HG03103 (cell line): ENCODE measurements around the gene SMARCB1.

Experiments used
- ATAC-seq: cut with Tn5 transposase; IDR thresholded peaks from one replicate; pipeline ENCODE4 v1.9.1; 2021; ENCODE audit warnings: low read depth; ENCODE audit not compliant: unreplicated experiment

The SMARCB1 gene

DNA sequence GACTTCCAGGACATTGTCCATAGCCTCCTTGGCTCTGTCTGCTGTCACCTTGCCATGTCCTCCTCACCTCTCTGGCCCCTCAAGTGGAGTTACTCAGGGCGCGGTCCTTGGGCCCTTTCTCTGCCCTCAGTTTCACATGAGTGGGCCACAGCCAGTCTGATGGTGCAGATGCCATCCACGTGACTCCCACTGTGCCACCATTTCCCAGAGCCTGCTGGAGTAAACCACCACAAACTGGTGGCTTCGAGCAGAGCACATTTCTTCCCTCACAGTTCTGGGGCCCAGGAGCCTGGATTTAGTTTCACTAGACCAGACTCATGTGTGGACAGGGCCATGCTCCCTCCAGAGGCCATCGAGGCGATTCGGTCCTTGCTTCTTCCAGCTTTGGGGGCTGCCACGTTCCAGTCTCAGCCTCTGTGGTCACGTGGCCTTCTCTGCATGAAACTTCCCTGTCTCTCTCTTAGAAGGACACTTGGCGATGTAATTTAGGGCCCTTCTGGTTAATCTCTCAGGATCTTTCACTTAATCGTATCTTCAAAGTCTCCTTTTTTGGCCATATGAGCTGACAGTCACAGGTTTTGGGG lies 14.6 kb downstream of the SMARCB1 start:
- ATAC-seq: no peak

DNA sequence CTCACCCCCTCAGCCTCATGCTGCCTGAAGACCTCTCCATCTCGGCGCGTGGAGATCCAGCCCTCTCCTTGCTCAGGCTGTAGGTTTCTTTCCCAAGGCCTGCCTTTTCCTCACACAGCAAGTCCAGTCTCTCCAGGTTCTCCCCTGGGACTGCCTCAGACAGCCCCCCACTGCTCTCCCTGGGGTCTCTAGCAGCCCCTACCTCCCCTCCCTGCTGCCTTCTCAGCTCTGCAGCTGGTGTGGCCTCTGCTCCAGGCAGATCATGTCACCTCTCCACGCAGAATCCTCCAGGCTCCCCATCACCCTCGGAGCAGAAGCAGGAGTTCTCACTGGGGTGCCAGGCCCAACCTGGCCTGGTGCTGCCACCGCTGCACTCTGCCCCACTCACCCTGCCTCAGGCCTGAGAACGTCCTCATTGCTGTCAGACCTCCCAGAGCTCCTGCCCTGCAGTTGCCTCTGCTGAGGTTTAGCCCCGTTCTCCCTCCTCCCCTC lies 15.2 kb downstream of the SMARCB1 start:
- ATAC-seq: no peak

DNA sequence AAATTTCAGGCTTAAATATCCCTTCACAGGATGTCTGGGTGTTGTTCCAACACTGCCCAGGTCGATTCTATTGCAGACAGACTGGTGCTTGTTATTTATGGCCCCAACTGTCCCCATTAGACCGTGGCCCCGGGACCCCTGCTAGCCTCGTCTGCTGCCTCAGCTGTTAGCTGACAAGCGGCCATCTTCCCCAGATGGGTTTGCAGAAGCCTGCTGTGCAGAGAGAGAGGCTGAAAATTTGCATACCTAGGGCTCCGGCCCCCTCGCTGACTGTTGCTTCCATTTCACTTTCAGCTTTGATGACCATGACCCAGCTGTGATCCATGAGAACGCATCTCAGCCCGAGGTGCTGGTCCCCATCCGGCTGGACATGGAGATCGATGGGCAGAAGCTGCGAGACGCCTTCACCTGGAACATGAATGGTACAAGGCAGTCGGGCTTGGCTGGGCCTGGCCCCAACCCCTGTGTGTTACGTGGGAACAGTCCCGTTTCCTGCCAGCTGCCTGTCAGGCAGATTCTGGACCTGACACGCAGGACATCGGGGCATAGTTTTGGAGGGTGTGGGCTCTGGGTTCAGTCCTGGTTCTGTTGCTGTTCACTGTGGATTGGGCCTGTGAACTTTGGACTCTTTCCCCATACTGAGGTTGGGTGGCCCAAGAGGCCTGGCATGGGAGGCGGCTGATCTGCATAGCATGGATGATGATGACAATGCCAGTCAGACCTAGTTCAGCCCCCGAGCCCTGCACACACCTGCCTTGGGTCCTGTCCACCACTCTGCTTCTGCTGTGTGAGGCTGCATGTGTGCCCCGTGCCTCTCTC lies 16.4 kb downstream of the SMARCB1 start:
- no peak for ATAC-seq

DNA sequence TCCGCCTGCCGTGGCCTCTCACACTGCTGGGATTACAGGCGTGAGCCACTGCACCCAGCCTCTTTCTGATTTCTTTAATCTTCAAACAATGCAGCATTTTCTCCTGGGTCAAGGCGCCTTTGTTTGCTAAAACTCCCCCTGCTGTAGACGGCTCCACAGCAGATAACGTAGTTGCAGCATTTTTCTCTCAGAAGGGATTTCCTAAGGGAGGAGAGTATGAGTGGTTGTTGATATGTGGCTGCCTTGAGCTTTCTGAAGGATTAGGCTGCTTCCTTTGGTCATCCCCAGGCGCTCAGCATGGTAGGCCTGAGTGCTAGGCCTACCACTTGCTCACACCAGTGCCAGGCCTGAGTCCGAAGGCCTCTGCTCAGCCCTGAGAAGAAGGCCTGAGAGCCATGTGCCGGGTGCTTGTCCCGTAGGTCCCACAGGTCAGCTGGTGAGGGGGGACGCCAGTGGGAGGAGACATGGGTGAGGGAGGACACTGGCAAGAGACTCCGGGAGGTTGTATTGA lies 18.1 kb downstream of the SMARCB1 start:
- no peak for ATAC-seq

DNA sequence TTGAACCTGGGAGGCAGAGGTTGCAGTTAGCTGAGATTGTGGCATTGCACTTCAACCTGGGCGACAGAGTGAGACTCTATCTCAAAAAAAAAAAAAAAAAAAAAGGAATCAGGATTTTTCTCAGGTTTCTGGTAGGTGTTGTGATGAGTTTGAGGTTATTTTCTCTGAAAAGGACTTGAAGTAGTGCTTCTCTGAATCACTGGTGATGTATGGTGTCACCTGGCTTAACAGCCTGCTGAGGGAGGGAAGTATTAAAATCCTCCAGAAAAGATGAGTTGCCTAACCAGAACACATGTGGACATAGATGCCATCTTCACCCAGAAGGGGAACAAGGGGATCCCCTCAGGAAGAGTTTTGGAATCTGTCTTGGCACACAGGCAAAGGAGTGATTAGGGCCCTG lies 20.1 kb downstream of the SMARCB1 start:
- no peak for ATAC-seq

DNA sequence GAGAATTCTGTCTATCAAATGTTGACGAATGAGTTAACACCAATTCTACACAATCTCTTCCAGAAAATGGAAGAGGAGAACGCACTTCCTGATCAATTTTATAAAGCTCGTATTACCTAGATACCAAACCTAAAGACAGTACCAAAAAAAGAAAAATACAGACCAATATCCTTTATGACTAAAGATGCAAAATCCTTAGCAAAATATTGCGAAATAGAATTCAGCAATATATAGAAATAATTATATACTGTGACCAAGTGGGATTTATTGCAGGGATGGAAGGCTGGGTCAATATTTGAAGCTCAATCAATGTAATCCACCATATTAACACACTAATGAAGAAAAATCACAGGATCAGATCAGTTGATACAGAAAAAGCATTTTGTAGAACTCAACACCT lies 25.6 kb downstream of the SMARCB1 start:
- no peak for ATAC-seq

DNA sequence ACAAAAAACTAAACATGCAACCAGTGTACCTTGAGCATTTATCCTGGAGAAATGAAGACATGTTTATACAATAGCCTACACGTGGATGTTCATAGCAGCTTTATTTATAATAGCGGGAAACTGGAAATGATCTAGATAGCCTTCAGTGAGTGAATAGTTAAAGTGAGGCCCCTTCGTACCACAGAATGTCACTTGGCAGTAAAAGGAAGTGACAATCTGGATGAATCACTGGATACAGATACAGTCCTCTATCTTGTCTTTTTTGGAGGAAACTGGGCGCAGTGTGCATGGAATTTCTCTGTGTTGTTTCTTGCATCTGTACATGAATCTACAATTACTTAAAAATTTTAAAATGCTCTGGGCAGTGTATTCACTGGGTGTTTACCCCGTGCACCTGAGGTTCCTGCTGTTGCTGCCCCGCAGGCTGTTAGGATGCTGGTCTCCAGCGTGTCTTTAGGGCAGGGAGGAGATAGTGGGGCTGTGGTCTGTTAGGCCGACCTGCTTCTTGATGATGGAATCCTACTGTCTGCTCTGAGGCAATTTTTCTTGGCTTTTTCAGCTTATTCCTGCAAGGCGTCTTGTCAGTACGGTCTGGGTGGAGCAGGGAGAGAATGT lies 28.9 kb downstream of the SMARCB1 start:
- no peak for ATAC-seq

DNA sequence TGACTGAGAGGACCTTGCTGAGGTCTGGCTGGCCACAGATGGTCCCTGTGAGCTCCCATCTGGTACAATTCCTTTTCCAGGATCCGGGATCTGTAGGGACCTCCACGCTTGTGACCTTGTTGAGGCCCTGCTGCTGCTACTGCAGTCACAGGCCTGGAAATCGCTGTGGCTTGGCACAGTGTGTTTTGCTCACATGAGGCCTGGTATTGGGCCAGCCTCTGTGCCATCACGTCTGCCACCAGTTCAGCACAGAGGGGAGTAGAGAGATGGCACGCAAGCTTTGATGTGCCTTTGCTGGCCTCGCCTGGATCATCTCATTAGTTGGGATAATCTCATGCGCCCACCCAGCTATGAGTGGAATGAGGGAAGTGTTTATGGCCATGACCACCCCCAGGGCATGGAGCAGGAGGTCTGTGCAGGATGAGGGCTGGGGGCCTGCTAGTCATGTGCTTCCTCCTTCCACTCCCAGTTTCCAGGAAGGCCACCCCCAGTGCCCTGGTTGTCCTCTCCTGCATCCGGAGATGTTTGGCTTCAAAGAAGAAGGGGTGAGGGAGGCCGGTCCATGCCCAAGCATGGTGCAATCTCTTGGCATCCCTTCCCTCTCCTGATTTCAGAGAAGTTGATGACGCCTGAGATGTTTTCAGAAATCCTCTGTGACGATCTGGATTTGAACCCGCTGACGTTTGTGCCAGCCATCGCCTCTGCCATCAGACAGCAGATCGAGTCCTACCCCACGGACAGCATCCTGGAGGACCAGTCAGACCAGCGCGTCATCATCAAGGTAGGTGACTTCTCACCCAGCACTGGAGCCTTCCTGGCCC lies 29.6 kb downstream of the SMARCB1 start:
- no peak for ATAC-seq

DNA sequence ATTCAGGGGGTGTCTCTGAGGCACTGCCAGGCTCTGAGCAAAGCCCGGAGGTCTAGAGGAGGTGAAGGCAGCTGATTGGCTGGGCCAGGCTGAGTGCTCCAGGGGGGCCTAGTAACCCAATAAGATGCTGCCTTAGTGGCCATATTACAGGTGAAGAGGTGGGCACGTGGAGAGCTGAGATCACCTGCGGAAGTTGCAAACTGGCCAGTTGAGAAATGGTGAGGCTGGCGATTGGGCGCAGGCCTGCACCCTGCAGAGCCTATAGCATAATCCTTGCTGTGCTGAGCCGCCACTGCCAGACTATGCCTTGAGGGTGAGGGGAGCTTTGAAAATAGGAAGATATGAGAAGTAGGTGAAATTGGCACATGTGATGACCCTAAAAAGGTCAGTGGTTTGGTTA lies 30.4 kb downstream of the SMARCB1 start:
- ATAC-seq: no peak

DNA sequence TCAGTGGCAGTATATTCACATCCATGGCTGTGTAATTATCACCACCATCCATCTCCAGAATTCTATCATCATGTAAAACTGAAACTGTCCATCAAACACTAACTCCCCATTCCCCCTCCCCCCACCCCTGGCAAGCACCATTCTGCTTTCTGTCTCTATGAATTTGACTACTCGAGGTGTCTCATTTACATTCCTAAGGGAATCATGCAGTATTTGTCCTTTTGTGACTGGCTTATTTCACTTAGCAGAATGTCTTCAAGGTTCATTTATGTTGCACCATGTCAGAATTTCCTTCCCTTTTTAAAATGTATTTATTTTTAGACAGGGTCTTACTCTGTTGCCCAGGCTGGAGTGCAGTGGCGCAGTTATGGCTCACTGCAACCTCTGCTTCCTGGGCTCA lies 31.8 kb downstream of the SMARCB1 start:
- ATAC-seq: no peak

DNA sequence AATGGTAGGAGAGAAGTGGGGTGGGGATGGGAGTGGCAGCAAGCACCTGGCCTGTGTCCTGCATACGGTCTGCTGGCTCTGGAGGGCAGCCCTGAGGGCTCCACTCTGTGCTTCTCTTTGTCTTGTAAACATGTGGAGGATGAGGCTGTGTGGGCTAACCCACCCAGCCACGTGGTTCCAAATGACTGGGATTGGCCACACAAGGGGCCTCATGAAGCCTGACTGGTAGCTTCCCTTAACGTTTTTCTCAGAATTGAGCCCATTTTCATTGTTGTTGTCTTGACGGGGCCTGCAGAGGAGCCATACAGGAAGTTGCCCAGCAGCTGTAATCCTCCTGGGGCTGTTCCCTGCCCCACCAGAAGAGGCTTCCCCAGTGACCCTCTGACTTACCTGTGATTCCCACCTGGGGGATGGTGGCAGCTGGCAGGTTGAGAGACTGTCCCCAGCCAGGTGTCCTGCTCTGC lies 34.0 kb downstream of the SMARCB1 start:
- no peak for ATAC-seq

DNA sequence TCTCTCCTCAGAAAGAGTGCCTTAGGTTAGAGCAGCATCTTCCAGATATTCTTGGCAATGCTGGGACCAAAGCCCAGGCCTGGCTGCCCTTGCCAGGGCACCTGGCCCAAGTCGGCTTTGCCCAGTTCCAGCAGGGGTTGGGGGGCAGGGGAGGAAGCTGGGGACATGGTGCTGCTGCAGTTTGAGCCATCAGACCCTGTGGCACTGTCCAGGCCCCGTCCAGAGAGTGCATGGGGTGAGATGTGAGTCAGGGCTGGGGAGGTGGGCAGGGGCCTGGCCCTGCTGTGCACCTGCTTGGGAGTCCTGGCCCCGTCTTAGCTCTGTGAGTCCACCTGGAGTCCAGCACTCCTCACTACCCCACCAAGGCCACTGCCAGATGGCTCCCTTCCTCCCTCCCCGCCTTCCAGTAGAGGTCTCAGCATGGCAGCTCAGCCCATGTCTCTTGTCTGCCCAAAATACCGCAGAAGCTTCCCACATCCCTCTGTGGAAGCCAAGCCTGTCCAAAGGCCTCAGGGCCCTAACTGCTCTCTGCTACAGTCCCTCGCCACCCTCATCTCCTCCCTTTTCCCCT lies 35.4 kb downstream of the SMARCB1 start:
- no peak for ATAC-seq

DNA sequence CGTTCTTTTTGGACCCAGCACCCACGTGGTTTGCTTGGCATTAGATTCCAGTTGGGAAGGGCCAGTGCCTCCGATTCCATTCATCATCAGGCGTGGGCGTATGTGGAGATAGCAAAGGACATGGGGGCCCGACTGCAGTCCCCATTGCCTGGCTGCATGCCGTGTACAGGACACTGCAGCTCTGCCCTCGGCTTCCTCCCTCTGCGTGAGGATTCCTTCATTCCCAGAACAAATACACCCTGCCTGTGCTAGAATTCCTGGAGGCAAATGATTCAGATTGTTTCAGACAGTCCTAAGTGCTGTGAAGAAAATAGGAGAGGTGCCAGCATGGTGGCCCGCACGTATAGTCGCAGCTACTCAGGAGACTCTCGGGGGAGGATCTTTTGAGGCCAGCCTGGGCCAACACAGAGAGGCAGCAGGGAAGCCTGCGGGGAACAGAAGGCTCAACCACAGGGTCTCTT lies 36.6 kb downstream of the SMARCB1 start:
- no peak for ATAC-seq

DNA sequence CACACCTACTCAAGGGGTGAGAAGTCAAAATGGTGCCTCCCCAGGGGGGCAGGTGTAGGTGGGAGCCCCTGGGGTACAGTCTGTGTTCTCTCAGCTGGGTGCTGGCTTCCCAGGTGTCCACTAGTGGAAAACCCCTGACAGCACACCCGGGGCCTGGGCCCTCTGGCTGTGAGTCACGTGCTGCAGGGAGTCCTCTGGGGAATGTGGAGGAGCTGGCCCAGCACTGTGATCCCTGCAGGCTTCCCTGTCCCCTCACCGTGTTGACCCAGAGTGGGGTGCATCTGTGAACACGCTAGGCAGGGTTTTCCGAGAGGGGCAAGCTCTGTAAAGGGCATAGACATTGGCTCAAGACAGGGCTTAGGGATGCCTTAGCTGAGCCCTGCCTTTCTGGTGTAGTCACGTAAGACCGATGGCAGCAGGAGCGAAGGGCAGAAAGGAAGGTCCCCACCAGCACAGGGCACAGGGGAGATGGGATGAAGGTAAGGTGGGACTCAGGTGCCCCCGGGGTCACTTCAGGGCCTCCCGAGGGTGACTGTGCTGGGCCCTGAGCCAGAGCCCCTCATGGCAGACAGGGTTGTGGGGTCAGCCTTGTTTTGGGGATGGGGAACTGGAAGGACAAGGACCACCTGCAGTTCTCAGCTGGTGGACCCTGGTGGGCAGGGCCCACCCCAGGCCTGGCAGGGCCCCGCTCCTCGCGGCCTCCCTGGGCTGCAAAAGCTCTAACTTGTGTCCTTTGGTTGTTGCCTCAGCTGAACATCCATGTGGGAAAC lies 37.9 kb downstream of the SMARCB1 start:
- ATAC-seq: no peak

DNA sequence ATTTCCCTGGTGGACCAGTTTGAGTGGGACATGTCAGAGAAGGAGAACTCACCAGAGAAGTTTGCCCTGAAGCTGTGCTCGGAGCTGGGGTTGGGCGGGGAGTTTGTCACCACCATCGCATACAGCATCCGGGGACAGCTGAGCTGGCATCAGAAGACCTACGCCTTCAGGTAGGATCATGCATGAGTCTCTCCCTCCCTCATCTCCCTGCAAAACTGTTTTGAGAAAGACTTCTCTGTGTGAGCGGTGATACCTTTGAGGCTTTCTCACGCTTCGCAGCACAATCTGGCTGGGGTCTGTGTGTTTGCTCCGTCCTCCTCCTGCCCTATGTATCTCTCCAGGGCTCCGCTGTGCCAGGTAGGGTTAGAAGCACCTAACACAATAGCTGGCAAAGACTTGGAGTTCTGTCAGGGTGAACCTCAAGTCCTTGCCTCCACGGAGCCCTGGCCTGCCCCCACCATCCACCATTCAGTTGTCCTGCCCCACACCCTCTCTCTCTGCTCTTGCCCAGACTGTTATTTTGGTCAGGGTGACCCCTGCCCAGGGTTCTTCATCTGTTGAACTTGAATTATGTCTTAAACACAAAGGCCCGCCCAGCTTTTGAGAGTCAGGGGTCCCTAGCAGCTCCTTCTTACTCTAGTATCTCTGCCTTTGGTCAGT lies 38.6 kb downstream of the SMARCB1 start:
- ATAC-seq: no peak

DNA sequence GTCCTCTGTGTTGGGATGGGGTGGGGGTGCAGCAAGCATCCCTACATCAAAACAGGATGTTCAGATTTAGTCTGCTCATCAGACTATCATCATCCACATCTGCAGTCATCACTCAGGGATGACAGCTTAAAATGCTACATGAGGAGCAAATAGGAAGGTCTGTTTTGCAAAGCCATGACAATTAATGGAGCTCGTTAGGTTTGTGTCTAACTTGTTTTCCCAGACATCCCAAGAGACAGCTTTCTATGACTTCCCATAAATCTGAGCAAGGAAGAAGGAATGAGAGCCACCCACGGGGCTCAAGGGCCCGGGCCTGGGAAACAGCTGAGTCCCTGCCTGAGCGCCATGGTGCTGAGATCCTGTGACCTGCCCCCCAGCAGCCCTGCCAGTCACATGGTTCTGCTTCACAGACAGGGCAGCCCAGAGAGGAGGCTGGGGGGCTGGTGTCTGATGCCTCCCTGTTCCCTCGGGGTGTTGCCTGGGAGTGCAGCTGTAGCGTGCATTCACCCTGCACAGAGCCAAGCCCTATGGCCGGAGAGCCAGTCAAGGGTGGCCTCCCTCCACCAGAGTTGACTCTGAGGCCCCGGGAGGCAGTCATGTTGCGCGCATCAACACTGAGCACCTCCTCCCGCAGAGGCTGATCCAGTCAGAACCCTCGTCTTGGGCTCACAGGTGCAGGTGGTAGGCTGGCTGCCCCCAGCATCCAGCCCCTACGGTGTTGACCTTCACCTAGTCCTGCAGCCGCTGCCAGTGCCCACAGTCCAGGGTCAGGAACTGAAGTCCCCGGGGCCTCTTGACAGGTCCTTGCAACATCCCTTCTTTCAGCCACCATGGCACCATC lies 40.0 kb downstream of the SMARCB1 start:
- ATAC-seq: no peak

DNA sequence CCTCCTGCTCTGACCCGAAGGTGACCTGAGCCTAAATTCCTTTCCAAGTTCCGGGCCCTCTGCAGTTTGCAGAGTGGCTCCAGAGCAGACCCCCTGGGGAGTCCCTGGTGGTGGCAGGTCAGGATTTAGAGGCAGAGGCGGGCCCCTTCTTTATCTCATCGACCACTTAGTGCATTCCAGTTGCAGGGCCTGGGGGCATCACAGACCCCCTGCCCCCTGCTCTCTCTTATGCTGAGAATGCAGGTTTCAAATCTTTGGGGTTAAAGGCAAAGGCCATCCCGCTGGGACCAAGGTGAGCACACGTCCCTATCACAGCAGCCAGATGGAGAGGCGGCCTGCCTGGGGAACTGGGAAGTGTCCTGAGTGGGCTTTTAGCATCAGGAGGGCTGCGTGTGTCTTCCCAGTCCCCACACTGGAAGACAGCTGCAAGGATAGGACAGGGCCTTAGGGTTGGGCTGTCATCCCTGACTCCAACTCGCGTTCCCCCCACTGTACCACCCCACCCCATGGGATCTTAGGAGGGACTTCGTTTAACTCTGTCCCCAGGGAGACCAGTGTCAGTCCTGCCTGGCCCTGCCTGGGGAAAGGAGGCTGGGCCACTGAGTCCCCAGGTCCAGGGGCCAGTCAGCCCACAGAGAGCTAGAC lies 40.7 kb downstream of the SMARCB1 start:
- ATAC-seq: no peak
